Adrenal gland (tissue), 5 donors: ENCODE results near the gene PEA15.

Experiments used
- CTCF ChIP-seq, 6 experiments: fragments of 450-650 bp in 4 of 6; fragments of 200-600 bp in 2 of 6; sonication (generic) in 1 of 6; IDR thresholded peaks; 1 replicate in 5 of 6; 2 replicates in 1 of 6; pipeline versions ENCODE4 v1.5.1 to v1.8.0; 2016 to 2021; ENCODE audit warnings: antibody characterized with exemption in 6 of 6, mild to moderate bottlenecking in 2 of 6, moderate library complexity in 1 of 6
- POLR2A ChIP-seq, 2 donors: fragments of 450-650 bp; IDR thresholded peaks; one replicate each; pipeline ENCODE4 v1.6.1; 2017; ENCODE audit warnings: antibody characterized with exemption in 2 of 2, mild to moderate bottlenecking in 2 of 2, moderate library complexity in 1 of 2
- donor health status: DM: no; HTN: no; CAD: no.

DNA sequence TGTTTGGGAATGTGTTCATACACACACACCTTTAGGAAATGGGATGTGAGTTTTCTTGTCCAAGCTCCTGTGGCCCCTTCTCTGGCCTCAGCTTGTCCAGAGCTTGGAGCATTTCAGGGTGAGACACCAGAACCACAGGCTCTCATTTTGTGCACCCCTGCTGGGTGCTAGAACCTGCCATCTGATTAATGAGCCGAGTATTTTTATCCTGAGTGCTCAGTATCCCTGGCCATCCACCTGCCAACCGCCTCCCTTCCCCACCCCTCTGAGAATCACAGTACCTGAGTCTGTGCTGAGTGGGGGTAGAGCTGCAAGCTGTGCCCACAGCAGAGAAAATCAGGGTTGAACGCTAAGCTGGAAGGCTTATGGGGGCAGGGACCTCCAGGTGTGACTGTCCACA is 13.4 kb upstream of the PEA15 start:
- TF ChIP-seq CTCF (IDR thresholded peaks at IDR 0.05): no peak
- no peak for TF ChIP-seq POLR2A (IDR thresholded peaks at IDR 0.05)
